GM23338 (cell line): ENCODE measurements around the gene BFAR.

ENCODE experiments used
- EZH2 ChIP-seq: fragments of 200-600 bp; sonication (generic); IDR thresholded peaks from one replicate; pipeline ENCODE4 v1.8.0; 2017; ENCODE audit warnings: antibody characterized with exemption, mild to moderate bottlenecking, low read depth; ENCODE audit not compliant: unreplicated experiment
- EZH2phosphoT487 ChIP-seq: fragments of 200-600 bp; sonication (generic); IDR thresholded peaks from one replicate; pipeline ENCODE4 v1.8.1; 2018; ENCODE audit warnings: antibody characterized with exemption; ENCODE audit not compliant: unreplicated experiment
- STAT1 ChIP-seq: IDR thresholded peaks from one replicate; pipeline ENCODE4 v1.6.1; 2016; ENCODE audit warnings: antibody characterized with exemption; ENCODE audit not compliant: unreplicated experiment
- TF ChIP-seq, protein P1 (sequence below), 2 experiments: fragments of 200-600 bp in 1 of 2; sonication (generic) in 1 of 2; conservative IDR thresholded peaks; 2 replicates each; pipeline versions ENCODE4 v1.5.1 to v1.6.1; 2016 to 2017; ENCODE audit warnings: antibody characterized with exemption in 2 of 2, low read depth in 2 of 2, mild to moderate bottlenecking in 2 of 2, moderate library complexity in 1 of 2
- TF ChIP-seq, protein P2 (sequence below): IDR thresholded peaks from one replicate; pipeline ENCODE4 v1.6.1; 2018; ENCODE audit warnings: antibody characterized with exemption; ENCODE audit not compliant: unreplicated experiment

DNA sequence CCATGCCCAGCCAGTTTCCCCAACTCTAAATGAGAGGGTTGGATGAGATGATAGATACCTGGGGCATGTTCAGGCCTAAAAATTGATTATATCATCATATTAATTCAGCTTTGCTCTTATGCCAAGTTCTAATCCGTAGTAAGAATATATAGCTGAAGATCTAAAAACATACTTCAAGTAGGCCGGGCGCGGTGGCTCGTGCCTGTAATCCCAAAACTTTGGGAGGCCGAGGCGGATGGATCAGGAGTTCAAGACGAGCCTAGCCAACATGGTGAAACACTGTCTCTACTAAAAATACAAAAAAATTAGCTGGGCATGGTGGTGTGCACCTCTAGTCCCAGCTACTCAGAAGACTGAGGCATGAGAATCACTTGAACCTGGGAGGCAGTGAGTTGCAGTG, 49.4 kb downstream of the BFAR start:
- TF ChIP-seq, protein P1, sequence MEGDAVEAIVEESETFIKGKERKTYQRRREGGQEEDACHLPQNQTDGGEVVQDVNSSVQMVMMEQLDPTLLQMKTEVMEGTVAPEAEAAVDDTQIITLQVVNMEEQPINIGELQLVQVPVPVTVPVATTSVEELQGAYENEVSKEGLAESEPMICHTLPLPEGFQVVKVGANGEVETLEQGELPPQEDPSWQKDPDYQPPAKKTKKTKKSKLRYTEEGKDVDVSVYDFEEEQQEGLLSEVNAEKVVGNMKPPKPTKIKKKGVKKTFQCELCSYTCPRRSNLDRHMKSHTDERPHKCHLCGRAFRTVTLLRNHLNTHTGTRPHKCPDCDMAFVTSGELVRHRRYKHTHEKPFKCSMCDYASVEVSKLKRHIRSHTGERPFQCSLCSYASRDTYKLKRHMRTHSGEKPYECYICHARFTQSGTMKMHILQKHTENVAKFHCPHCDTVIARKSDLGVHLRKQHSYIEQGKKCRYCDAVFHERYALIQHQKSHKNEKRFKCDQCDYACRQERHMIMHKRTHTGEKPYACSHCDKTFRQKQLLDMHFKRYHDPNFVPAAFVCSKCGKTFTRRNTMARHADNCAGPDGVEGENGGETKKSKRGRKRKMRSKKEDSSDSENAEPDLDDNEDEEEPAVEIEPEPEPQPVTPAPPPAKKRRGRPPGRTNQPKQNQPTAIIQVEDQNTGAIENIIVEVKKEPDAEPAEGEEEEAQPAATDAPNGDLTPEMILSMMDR (conservative IDR thresholded peaks at IDR 0.05; ENCODE audit: low read depth in 2 of 2) = no peak
- TF ChIP-seq STAT1 (no peak), EZH2 (no peak), EZH2phosphoT487 (no peak)
- TF ChIP-seq, protein P2, sequence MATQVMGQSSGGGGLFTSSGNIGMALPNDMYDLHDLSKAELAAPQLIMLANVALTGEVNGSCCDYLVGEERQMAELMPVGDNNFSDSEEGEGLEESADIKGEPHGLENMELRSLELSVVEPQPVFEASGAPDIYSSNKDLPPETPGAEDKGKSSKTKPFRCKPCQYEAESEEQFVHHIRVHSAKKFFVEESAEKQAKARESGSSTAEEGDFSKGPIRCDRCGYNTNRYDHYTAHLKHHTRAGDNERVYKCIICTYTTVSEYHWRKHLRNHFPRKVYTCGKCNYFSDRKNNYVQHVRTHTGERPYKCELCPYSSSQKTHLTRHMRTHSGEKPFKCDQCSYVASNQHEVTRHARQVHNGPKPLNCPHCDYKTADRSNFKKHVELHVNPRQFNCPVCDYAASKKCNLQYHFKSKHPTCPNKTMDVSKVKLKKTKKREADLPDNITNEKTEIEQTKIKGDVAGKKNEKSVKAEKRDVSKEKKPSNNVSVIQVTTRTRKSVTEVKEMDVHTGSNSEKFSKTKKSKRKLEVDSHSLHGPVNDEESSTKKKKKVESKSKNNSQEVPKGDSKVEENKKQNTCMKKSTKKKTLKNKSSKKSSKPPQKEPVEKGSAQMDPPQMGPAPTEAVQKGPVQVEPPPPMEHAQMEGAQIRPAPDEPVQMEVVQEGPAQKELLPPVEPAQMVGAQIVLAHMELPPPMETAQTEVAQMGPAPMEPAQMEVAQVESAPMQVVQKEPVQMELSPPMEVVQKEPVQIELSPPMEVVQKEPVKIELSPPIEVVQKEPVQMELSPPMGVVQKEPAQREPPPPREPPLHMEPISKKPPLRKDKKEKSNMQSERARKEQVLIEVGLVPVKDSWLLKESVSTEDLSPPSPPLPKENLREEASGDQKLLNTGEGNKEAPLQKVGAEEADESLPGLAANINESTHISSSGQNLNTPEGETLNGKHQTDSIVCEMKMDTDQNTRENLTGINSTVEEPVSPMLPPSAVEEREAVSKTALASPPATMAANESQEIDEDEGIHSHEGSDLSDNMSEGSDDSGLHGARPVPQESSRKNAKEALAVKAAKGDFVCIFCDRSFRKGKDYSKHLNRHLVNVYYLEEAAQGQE = no peak
